ENCODE measurements around the gene AGO1.

- TF ChIP-seq, protein P1, sequence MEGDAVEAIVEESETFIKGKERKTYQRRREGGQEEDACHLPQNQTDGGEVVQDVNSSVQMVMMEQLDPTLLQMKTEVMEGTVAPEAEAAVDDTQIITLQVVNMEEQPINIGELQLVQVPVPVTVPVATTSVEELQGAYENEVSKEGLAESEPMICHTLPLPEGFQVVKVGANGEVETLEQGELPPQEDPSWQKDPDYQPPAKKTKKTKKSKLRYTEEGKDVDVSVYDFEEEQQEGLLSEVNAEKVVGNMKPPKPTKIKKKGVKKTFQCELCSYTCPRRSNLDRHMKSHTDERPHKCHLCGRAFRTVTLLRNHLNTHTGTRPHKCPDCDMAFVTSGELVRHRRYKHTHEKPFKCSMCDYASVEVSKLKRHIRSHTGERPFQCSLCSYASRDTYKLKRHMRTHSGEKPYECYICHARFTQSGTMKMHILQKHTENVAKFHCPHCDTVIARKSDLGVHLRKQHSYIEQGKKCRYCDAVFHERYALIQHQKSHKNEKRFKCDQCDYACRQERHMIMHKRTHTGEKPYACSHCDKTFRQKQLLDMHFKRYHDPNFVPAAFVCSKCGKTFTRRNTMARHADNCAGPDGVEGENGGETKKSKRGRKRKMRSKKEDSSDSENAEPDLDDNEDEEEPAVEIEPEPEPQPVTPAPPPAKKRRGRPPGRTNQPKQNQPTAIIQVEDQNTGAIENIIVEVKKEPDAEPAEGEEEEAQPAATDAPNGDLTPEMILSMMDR (IDR thresholded peaks at IDR 0.05): no peak
- TF ChIP-seq POLR2A (IDR thresholded peaks at IDR 0.05): no peak
These were observed 56.5 kb downstream of the AGO1 start for GRCh38 chr1:35939484-35939883.
